NCI-H526 treated with DMSO at 0.1 percent for 48 hours (cell line): ENCODE measurements around the gene CYTH2.

Experiments used
- DNase-seq: peaks from one replicate; lab custom pipeline; 2025; lab: John Stamatoyannopoulos, UW

The CYTH2 gene

GRCh38 chr19:48454150-48454730 is 14.9 kb upstream of the CYTH2 start:
- DNase-seq, result no peak

GRCh38 chr19:48455171-48455907 is 13.8 kb upstream of the CYTH2 start, which contains the start of gene KCNJ14:
KCNJ14 (plus strand) TSS chr19:48455574; CDS start chr19:48461725, 6,151 bp downstream.
- DNase-seq, result no peak

GRCh38 chr19:48455908-48456562 is 13.1 kb upstream of the CYTH2 start:
- no peak for DNase-seq

- no peak for DNase-seq
These were observed 12.3 kb upstream of the CYTH2 start for GRCh38 chr19:48456864-48457263.

GRCh38 chr19:48458016-48458415 is 11.2 kb upstream of the CYTH2 start:
- DNase-seq, result no peak

- DNase-seq, result no peak
These were observed 7.6 kb upstream of the CYTH2 start for GRCh38 chr19:48461651-48461981.

- no peak for DNase-seq
These were observed 7.0 kb upstream of the CYTH2 start for GRCh38 chr19:48461982-48462655.

DNA sequence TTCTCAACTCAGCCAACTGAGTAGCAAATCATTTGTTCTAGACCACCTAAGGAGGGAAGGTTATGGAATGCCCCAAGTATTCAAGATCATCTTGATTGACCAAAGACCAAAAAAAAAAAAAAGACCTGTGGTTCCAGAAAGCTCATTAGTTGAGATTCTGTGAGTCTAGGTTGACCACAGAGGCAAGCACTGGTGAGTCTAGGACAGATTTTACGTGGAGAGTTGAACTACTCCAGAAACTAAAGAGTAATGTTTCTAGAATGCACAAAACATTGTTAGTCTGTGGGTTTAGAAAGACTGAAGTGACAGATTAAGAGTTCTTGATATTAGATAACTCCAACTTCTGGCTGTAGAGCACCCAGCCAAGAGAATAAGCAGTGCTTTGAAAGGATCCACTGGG is 4.0 kb upstream of the CYTH2 start:
- no peak for DNase-seq

DNA sequence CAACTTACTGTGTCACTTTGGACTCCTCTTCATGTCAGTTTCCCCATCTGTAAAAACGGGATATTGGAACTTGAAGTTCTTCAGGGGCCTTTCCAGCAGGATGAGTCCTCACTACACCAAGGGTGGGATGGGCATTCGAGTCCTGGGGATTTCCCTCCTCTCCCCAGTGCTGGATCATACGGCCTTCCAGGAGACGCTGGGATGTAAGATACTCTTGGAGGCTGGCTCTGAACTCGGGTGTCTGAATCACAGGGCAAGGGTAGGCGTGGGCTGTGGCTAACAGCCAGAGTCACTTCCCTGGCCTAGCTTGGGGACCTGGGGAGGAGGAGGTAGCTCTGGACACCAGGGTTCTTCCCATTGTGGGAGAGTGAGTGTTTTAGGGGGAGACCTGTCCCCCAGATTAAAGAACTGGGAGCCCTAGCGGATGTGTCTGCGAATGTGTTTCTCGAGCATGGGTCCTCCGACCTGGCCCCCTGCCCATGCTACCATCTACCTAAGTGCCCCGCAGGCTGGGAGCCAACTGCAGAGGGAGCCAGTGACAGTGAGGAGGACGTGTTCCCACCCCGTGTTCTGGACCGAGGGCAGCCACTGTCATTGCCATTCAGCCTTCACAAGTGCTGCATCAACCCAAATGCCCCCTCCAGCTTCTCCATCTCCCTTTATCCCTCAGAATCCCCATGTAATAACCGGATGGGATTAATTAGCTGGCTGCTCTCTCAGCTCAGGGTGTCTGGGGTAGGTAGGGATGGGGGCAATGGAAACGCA is 2.4 kb upstream of the CYTH2 start:
- DNase-seq, result no peak

GRCh38 chr19:48468772-48469288 is 339 bp upstream of the CYTH2 start:
- peak; percentile 98 for DNase-seq

- no peak for DNase-seq
These were observed 938 bp downstream of the CYTH2 start for GRCh38 chr19:48469934-48470680.

- no peak for DNase-seq
These were observed 1.7 kb downstream of the CYTH2 start for GRCh38 chr19:48470856-48471255.

DNA sequence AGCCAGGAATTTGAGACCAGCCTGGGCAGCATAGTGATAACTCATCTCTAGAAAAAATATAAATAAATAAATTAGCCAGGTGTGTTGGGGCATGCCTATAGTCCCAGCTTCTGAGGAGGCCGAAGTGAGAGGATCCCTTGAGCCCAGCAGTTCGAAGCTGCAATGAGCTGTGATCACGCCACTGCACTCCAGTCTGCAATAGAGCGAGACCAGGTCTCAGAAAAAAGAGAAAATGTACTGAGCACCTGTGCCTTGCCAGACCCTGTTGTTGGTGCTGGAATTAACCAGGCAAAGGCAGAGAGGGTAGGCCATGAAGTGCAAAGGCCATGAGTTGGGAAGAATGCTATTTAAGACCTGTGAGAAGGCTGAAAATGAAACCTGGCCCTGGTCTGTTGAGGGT is 2.7 kb downstream of the CYTH2 start:
- DNase-seq, result no peak

DNA sequence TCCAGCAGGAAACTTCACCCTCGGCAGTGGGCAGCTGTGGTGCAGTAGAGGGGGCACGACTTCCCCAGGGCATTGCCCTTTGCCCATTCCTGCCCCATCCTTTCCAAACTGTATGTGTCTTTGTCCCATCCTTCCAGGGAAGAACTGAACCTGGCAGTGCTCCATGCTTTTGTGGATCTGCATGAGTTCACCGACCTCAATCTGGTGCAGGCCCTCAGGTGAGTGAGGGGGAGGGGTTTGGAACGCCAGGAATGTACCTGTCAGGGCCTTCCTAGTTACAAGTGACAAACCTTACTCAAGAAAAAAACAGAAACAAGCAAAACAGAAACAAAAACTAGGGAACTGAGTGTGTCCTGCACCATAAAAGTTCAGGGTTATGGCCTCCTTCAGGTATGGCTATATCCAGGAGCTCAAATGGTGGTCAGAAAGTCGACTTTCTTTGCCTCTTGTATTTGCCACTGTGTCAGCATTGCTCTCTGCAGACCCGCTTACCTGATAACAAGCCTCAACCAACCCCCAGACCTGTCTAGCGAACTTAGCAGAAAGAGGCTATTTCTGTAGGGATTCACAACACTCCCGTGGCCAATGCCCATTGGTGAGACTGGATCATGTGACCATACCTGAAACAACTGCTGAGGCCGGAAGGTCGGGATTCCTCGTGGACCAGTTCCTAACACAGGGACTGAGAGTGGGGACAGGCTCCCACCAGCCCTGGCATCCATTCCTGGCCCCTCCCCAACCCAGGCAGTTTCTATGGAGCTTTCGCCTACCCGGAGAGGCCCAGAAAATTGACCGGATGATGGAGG is 4.2 kb downstream of the CYTH2 start:
- no peak for DNase-seq

GRCh38 chr19:48474084-48474592 is 5.0 kb downstream of the CYTH2 start:
- no peak for DNase-seq

GRCh38 chr19:48475369-48476068 is 6.3 kb downstream of the CYTH2 start:
- no peak for DNase-seq

DNA sequence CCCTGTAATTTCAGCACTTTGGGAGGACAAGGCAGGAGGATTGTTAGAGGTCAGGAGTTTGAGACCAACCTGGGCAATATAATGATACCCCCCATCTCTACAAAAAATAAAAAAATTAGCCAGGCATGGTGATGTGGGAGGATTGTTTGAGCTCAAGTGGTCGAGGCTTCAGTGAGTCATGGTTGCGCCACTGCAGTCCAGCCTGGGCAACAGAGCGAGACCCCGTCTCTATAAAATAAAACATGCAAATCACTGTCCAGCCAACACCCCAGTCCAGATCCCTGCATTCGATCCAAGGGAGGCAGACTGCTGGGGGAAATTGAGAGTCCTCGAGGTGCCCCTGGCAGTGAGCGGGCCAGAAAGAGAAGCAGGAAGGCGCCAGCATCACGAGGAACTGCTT is 7.0 kb downstream of the CYTH2 start:
- DNase-seq, result no peak

GRCh38 chr19:48477067-48477685 is 8.0 kb downstream of the CYTH2 start:
- no peak for DNase-seq
